ENCODE data around the gene COG3.

The COG3 gene

GRCh38 chr13:45474584-45475454, 10.1 kb downstream of the COG3 start:
- no peaks in the 10 kb centered on the region for H3K9me3 ChIP-seq (ENCODE audit: control insufficient read depth, low read length)
- WGBS, 2 experiments (ENCODE audit: insufficient coverage in 2 of 2) = 94% methylated on average over 2 of the region's 3 CpGs; no CpG with 5 or more reads in 1 of the 2 experiments
- no peak overlapping the region for H3K27ac ChIP-seq (ENCODE audit: low read depth, low read length, severe bottlenecking)
- no peaks in the 10 kb centered on the region for H3K4me1 ChIP-seq (ENCODE audit: control insufficient read depth, insufficient read depth, low read length, poor library complexity, severe bottlenecking)
- peaks cover 32% of the 10 kb centered on the region for H3K36me3 ChIP-seq (ENCODE audit: control insufficient read depth, insufficient read depth, low read length)
- H3K4me3 ChIP-seq (ENCODE audit: extremely low read depth, insufficient read depth, low read length, poor library complexity, severe bottlenecking) = no peak overlapping the region

- peaks cover 7% of the 10 kb centered on the region for H3K9me3 ChIP-seq (ENCODE audit: control insufficient read depth, low read length)
- no peak overlapping the region for H3K27ac ChIP-seq (ENCODE audit: low read depth, low read length, severe bottlenecking)
- peaks cover 9% of the 10 kb centered on the region for H3K4me1 ChIP-seq (ENCODE audit: control insufficient read depth, insufficient read depth, low read length, poor library complexity, severe bottlenecking)
- WGBS, 2 experiments (ENCODE audit: insufficient coverage in 2 of 2) = no CpG with 5 or more reads among the region's 2 CpGs
- H3K36me3 ChIP-seq (ENCODE audit: control insufficient read depth, insufficient read depth, low read length) = peaks cover 37% of the 10 kb centered on the region
- H3K4me3 ChIP-seq (ENCODE audit: extremely low read depth, insufficient read depth, low read length, poor library complexity, severe bottlenecking) = no peak overlapping the region
These were observed 14.9 kb downstream of the COG3 start for GRCh38 chr13:45479661-45480060.

- no CpG with 5 or more reads among the region's 1 CpG for WGBS, 2 experiments (ENCODE audit: insufficient coverage in 2 of 2)
- H3K4me3 ChIP-seq (ENCODE audit: extremely low read depth, insufficient read depth, low read length, poor library complexity, severe bottlenecking) = no peak overlapping the region
- H3K27ac ChIP-seq (ENCODE audit: low read depth, low read length, severe bottlenecking) = no peak overlapping the region
- H3K9me3 ChIP-seq (ENCODE audit: control insufficient read depth, low read length) = peaks cover 7% of the 10 kb centered on the region
- H3K36me3 ChIP-seq (ENCODE audit: control insufficient read depth, insufficient read depth, low read length) = peaks cover 37% of the 10 kb centered on the region
- H3K4me1 ChIP-seq (ENCODE audit: control insufficient read depth, insufficient read depth, low read length, poor library complexity, severe bottlenecking) = peaks cover 9% of the 10 kb centered on the region
These were observed 16.9 kb downstream of the COG3 start for GRCh38 chr13:45481688-45482087.

GRCh38 chr13:45482571-45483173, 17.9 kb downstream of the COG3 start:
- peaks cover 38% of the 10 kb centered on the region for H3K36me3 ChIP-seq (ENCODE audit: control insufficient read depth, insufficient read depth, low read length)
- peak overlapping the region; percentile 25 for H3K27ac ChIP-seq (ENCODE audit: low read depth, low read length, severe bottlenecking)
- WGBS, 2 experiments (ENCODE audit: insufficient coverage in 2 of 2) = 71 to 83% methylated on average over 1 of the region's 3 CpGs
- H3K4me1 ChIP-seq (ENCODE audit: control insufficient read depth, insufficient read depth, low read length, poor library complexity, severe bottlenecking) = peaks cover 9% of the 10 kb centered on the region
- H3K4me3 ChIP-seq (ENCODE audit: extremely low read depth, insufficient read depth, low read length, poor library complexity, severe bottlenecking) = no peak overlapping the region
- peaks cover 7% of the 10 kb centered on the region for H3K9me3 ChIP-seq (ENCODE audit: control insufficient read depth, low read length)

- Histone ChIP-seq H3K36me3 (ENCODE audit: control insufficient read depth, insufficient read depth, low read length) (peaks cover 50% of the 10 kb centered on the region), H3K4me3 (ENCODE audit: extremely low read depth, insufficient read depth, low read length, poor library complexity, severe bottlenecking) (no peak overlapping the region), H3K4me1 (ENCODE audit: control insufficient read depth, insufficient read depth, low read length, poor library complexity, severe bottlenecking) (peaks cover 5% of the 10 kb centered on the region), H3K27ac (ENCODE audit: low read depth, low read length, severe bottlenecking) (no peak overlapping the region), H3K9me3 (ENCODE audit: control insufficient read depth, low read length) (peaks cover 7% of the 10 kb centered on the region)
- no CpG with 5 or more reads among the region's 1 CpG for WGBS, 2 experiments (ENCODE audit: insufficient coverage in 2 of 2)
These were observed 22.9 kb downstream of the COG3 start for GRCh38 chr13:45487604-45488003.

GRCh38 chr13:45490068-45490467, 25.3 kb downstream of the COG3 start:
- H3K36me3 ChIP-seq (ENCODE audit: control insufficient read depth, insufficient read depth, low read length) = peaks cover 61% of the 10 kb centered on the region
- H3K4me3 ChIP-seq (ENCODE audit: extremely low read depth, insufficient read depth, low read length, poor library complexity, severe bottlenecking) = no peak overlapping the region
- WGBS, 2 experiments (ENCODE audit: insufficient coverage in 2 of 2) = no CpG with 5 or more reads among the region's 1 CpG
- H3K9me3 ChIP-seq (ENCODE audit: control insufficient read depth, low read length) = no peaks in the 10 kb centered on the region
- H3K4me1 ChIP-seq (ENCODE audit: control insufficient read depth, insufficient read depth, low read length, poor library complexity, severe bottlenecking) = no peaks in the 10 kb centered on the region
- no peak overlapping the region for H3K27ac ChIP-seq (ENCODE audit: low read depth, low read length, severe bottlenecking)

- Histone ChIP-seq H3K36me3 (ENCODE audit: control insufficient read depth, insufficient read depth, low read length) (peaks cover 70% of the 10 kb centered on the region), H3K27ac (ENCODE audit: low read depth, low read length, severe bottlenecking) (no peak overlapping the region), H3K4me3 (ENCODE audit: extremely low read depth, insufficient read depth, low read length, poor library complexity, severe bottlenecking) (no peak overlapping the region), H3K9me3 (ENCODE audit: control insufficient read depth, low read length) (no peaks in the 10 kb centered on the region), H3K4me1 (ENCODE audit: control insufficient read depth, insufficient read depth, low read length, poor library complexity, severe bottlenecking) (no peaks in the 10 kb centered on the region)
- whole genome bisulfite sequencing, 2 experiments (ENCODE audit: insufficient coverage in 2 of 2) = no CpG with 5 or more reads among the region's 1 CpG
These were observed 27.8 kb downstream of the COG3 start for GRCh38 chr13:45492538-45492937.

GRCh38 chr13:45496942-45497341, 32.2 kb downstream of the COG3 start:
- Histone ChIP-seq H3K36me3 (ENCODE audit: control insufficient read depth, insufficient read depth, low read length) (peaks cover 80% of the 10 kb centered on the region), H3K4me3 (ENCODE audit: extremely low read depth, insufficient read depth, low read length, poor library complexity, severe bottlenecking) (no peak overlapping the region), H3K4me1 (ENCODE audit: control insufficient read depth, insufficient read depth, low read length, poor library complexity, severe bottlenecking) (peaks cover 4% of the 10 kb centered on the region), H3K9me3 (ENCODE audit: control insufficient read depth, low read length) (peaks cover 8% of the 10 kb centered on the region), H3K27ac (ENCODE audit: low read depth, low read length, severe bottlenecking) (no peak overlapping the region)
- 84 to 89% methylated on average over 5 of the region's 7 CpGs for WGBS, 2 experiments (ENCODE audit: insufficient coverage in 2 of 2)

- 100% methylated on average over 1 of the region's 4 CpGs; no CpG with 5 or more reads in 1 of the 2 experiments for WGBS, 2 experiments (ENCODE audit: insufficient coverage in 2 of 2)
- H3K36me3 ChIP-seq (ENCODE audit: control insufficient read depth, insufficient read depth, low read length) = peaks cover 90% of the 10 kb centered on the region
- no peak overlapping the region for H3K4me3 ChIP-seq (ENCODE audit: extremely low read depth, insufficient read depth, low read length, poor library complexity, severe bottlenecking)
- peak overlapping the region; percentile 20 for H3K27ac ChIP-seq (ENCODE audit: low read depth, low read length, severe bottlenecking)
- peaks cover 8% of the 10 kb centered on the region for H3K9me3 ChIP-seq (ENCODE audit: control insufficient read depth, low read length)
- peaks cover 4% of the 10 kb centered on the region for H3K4me1 ChIP-seq (ENCODE audit: control insufficient read depth, insufficient read depth, low read length, poor library complexity, severe bottlenecking)
These were observed 35.9 kb downstream of the COG3 start for GRCh38 chr13:45500492-45501174.

GRCh38 chr13:45501175-45501526, 36.4 kb downstream of the COG3 start:
- no peak overlapping the region for H3K4me3 ChIP-seq (ENCODE audit: extremely low read depth, insufficient read depth, low read length, poor library complexity, severe bottlenecking)
- H3K4me1 ChIP-seq (ENCODE audit: control insufficient read depth, insufficient read depth, low read length, poor library complexity, severe bottlenecking) = peaks cover 4% of the 10 kb centered on the region
- H3K27ac ChIP-seq (ENCODE audit: low read depth, low read length, severe bottlenecking) = no peak overlapping the region
- peaks cover 8% of the 10 kb centered on the region for H3K9me3 ChIP-seq (ENCODE audit: control insufficient read depth, low read length)
- H3K36me3 ChIP-seq (ENCODE audit: control insufficient read depth, insufficient read depth, low read length) = peaks cover 90% of the 10 kb centered on the region
- WGBS, 2 experiments (ENCODE audit: insufficient coverage in 2 of 2) = no CpG with 5 or more reads among the region's 1 CpG

All from mesodermal cell (in vitro differentiated cells).